HL-60/S4 (cell line): ENCODE data around the gene ADORA2B.

ENCODE experiments used
- in situ Hi-C: fragments of 300-500 bp; cut with MboI; formaldehyde crosslinking; loops from 2 replicates; pipeline ENCODE4 v1.14.3; 2022; ENCODE audit warnings: low sequenced_read_pairs

Gene ADORA2B

GRCh38 chr17:15952916-15953790 is 8.2 kb downstream of the ADORA2B start:
- in situ Hi-C loops = no loop called here

GRCh38 chr17:15954222-15954621 is 9.3 kb downstream of the ADORA2B start:
- in situ Hi-C loops = no loop called here

- in situ Hi-C loops = no loop called here
Observed at GRCh38 chr17:15955793-15956541, 11.0 kb downstream of the ADORA2B start.

- in situ Hi-C loops = no loop called here
Observed at GRCh38 chr17:15957206-15957605, 12.3 kb downstream of the ADORA2B start.

- in situ Hi-C loops = no loop called here
Observed at GRCh38 chr17:15957608-15958307, 12.8 kb downstream of the ADORA2B start.

- in situ Hi-C loops = no loop called here
Observed at GRCh38 chr17:15958484-15958854, 13.5 kb downstream of the ADORA2B start.

- in situ Hi-C loops = no loop called here
Observed at GRCh38 chr17:15963670-15964110, 18.8 kb downstream of the ADORA2B start.

GRCh38 chr17:15965528-15965927 is 20.6 kb downstream of the ADORA2B start:
- in situ Hi-C loops = no loop called here

- in situ Hi-C loops = no loop called here
Observed at GRCh38 chr17:15966183-15966878, 21.4 kb downstream of the ADORA2B start.

GRCh38 chr17:15966879-15967248 is 21.9 kb downstream of the ADORA2B start:
- in situ Hi-C loops = no loop called here

GRCh38 chr17:15967706-15968399 is 22.9 kb downstream of the ADORA2B start:
- in situ Hi-C loops = no loop called here

GRCh38 chr17:15969463-15969862 is 24.5 kb downstream of the ADORA2B start:
- in situ Hi-C loops = no loop called here

GRCh38 chr17:15970500-15970899 is 25.6 kb downstream of the ADORA2B start:
- in situ Hi-C loops = no loop called here

- in situ Hi-C loops = no loop called here
Observed at GRCh38 chr17:15971098-15971678, 26.3 kb downstream of the ADORA2B start.

GRCh38 chr17:15971882-15972281 is 27.0 kb downstream of the ADORA2B start:
- in situ Hi-C loops = no loop called here

- in situ Hi-C loops = no loop called here
Observed at GRCh38 chr17:15972497-15972951, 27.6 kb downstream of the ADORA2B start.

- in situ Hi-C loops = no loop called here
Observed at GRCh38 chr17:15973016-15973415, 28.1 kb downstream of the ADORA2B start.

- in situ Hi-C loops = no loop called here
Observed at GRCh38 chr17:15973834-15974233, 28.9 kb downstream of the ADORA2B start.

GRCh38 chr17:15977894-15978293 is 33.0 kb downstream of the ADORA2B start:
- in situ Hi-C loops = loop anchor here (25.0 kb wide), 1 partner anchor 141 kb away; no protein-coding TSS in a partner anchor

- in situ Hi-C loops = loop anchor here (25.0 kb wide), 1 partner anchor 141 kb away; no protein-coding TSS in a partner anchor
Observed at GRCh38 chr17:15978606-15979005, 33.7 kb downstream of the ADORA2B start.
